Fibroblast of skin of scalp (primary cell): ENCODE measurements around the gene DNAL4.
A peak's percentile ranks its signal among the peaks of the same experiment; 100 is the strongest.
"Not testable (repeated sequence)": the region's sequence is repeated elsewhere in the genome, so short reads cannot be mapped to it uniquely, and the experiment has no call there.

Source experiments
- DNase-seq: peaks from one replicate; pipeline ENCODE4 v3.0.0-alpha.2; 2013

DNAL4 gene

GRCh38 chr22:38826801-38827200, 32.9 kb upstream of the DNAL4 start:
- DNase-seq, result no peak

- no peak for DNase-seq
Measured at GRCh38 chr22:38826386-38826785, 32.4 kb upstream of the DNAL4 start.

- DNase-seq, result peak; percentile 81
Measured at GRCh38 chr22:38824585-38824984, 30.6 kb upstream of the DNAL4 start.

- DNase-seq, result no peak
Measured at GRCh38 chr22:38823637-38824036, 29.7 kb upstream of the DNAL4 start.

GRCh38 chr22:38823076-38823475, 29.1 kb upstream of the DNAL4 start:
- DNase-seq, result no peak

GRCh38 chr22:38820020-38820419, 26.1 kb upstream of the DNAL4 start:
- no peak for DNase-seq

- DNase-seq, result no peak
Measured at GRCh38 chr22:38819387-38819940, 25.5 kb upstream of the DNAL4 start.

GRCh38 chr22:38817196-38817595, 23.3 kb upstream of the DNAL4 start:
- no peak for DNase-seq

GRCh38 chr22:38815842-38816241, 21.9 kb upstream of the DNAL4 start:
- DNase-seq, result no peak

- no peak for DNase-seq
Measured at GRCh38 chr22:38811241-38811640, 17.3 kb upstream of the DNAL4 start.

GRCh38 chr22:38805041-38805593, 11.2 kb upstream of the DNAL4 start:
- DNase-seq, result not testable (repeated sequence)

GRCh38 chr22:38802671-38803121, 8.8 kb upstream of the DNAL4 start:
- DNase-seq, result peak; percentile 95

GRCh38 chr22:38799265-38800002, 5.5 kb upstream of the DNAL4 start:
- peak; percentile 13 for DNase-seq

GRCh38 chr22:38798496-38798895, 4.6 kb upstream of the DNAL4 start:
- DNase-seq, result no peak

- no peak for DNase-seq
Measured at GRCh38 chr22:38796262-38796957, 2.5 kb upstream of the DNAL4 start.

GRCh38 chr22:38795569-38795968, 1.6 kb upstream of the DNAL4 start:
- no peak for DNase-seq

- no peak for DNase-seq
Measured at GRCh38 chr22:38793317-38793716, 626 bp downstream of the DNAL4 start.

GRCh38 chr22:38792833-38793232, 1.1 kb downstream of the DNAL4 start:
- DNase-seq, result no peak

GRCh38 chr22:38789606-38790005, 4.3 kb downstream of the DNAL4 start:
- no peak for DNase-seq

GRCh38 chr22:38788846-38789245, 5.1 kb downstream of the DNAL4 start:
- no peak for DNase-seq

- DNase-seq, result peak; percentile 88
Measured at GRCh38 chr22:38788021-38788816, 5.7 kb downstream of the DNAL4 start.

- no peak for DNase-seq
Measured at GRCh38 chr22:38786631-38787030, 7.3 kb downstream of the DNAL4 start.

GRCh38 chr22:38784856-38785255, 9.1 kb downstream of the DNAL4 start:
- DNase-seq, result no peak
